ENCODE measurements around the gene ZNF560. TPM values are rescaled to one million over a fixed set of nuclear protein-coding genes. Genes with fewer than 3 reads are reported as not detected.

The ZNF560 gene
- total and polyA plus RNA-seq, 9 of the 15 experiments (the other 6 are each of a cell fraction or from before 2014, with no cell fraction given): 0.04 to 0.18 (median 0.05) TPM; not detected in 3

GRCh38 chr19:9436358-9436757 lies 62.1 kb downstream of the ZNF560 start (continued):
- TF ChIP-seq ZNF253 (CRISPR knock-in tag; conservative IDR thresholded peaks at IDR 0.05) (no peak), ZSCAN29 (IDR thresholded peaks at IDR 0.05) (no peak)

DNA sequence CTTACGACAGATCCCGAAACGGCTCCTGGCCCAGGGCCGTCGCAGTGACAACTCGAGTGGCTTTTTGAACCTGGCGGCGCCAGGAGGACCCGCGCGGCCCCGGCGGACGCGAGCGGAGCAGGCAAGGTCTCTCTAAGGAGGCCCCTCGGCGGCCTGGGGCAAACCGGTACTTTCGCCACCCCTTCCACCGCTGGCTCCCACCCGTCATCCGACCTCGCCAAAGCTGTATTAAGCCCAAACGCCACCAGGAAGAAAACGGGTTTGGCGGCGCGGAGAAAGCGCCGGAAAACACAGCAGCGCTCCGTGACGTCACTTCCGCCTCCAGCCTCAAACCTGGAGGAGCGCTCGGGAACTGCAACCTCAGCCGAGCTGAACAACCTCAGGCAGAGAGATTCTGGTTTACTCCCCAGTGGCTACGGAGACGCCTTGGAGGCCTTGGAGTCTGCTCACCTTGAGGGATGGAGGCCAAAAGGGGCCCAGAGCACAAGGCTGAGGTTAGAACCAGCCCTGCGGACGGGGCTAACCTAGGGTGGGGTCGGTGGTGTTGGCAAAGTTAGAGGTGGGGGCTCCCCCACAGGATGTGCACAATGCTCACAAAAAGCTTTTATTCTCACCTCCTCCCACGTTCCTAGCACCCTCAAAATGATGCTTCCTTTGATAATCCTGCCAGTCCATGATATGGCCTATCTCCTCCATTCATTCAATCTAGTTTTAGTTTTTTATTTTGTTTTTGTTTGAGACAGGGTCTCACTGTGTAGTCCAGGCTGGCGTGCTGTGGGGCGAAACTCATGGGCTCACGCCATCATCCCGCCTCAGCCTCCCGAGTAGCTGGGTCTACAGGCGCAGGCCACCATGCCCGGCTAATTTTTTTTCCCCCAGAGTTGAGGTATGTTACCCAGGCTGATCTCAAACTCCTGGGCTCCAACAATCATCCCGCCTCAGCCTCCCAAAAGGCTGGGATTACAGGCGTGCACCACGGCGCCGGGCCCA lies 62.8 kb downstream of the ZNF560 start, which contains the start of gene ZNF266:
Gene ZNF266, minus strand, starts transcription at position 295 of the 990 bp plus-strand sequence. CDS start 15,484 bp downstream, outside the sequence.
- Histone ChIP-seq H3K79me2 (ENCODE audit: control insufficient read depth, insufficient read depth, low read length) (peaks cover 15% of the 10 kb centered on the region), H3K27me3 (ENCODE audit: control insufficient read depth in 2 of 2, insufficient read depth in 2 of 2, low read length in 2 of 2) (no peaks in the 10 kb centered on the region), H4K20me1 (replicated peaks; ENCODE audit: control insufficient read depth, insufficient read depth, low read length) (no peaks in the 10 kb centered on the region), H3K36me3 (ENCODE audit: control insufficient read depth, insufficient read depth, low read length) (peaks cover 26% of the 10 kb centered on the region), H3K4me3 (peak within 1 kb of the TSS; percentile 74), H3K4me2 (ENCODE audit: insufficient read depth, low read length) (peak within 1 kb of the TSS; percentile 84), H3K9ac (ENCODE audit: insufficient read depth in 1 of 2, low read depth in 2 of 2, low read length in 2 of 2) (peak within 1 kb of the TSS; percentile 89 to 93), H3K27ac (ENCODE audit: extremely low read depth, low read depth, low read length) (peak within 1 kb of the TSS; percentile 83), H3K4me1 (replicated peaks in 1 of 2; ENCODE audit: control insufficient read depth in 2 of 2, insufficient read depth in 2 of 2, low read length in 2 of 2) (peaks cover 2 to 3% of the 10 kb centered on the region in 2 experiments; a peak in 2 of 5 replicates), H2AFZ (ENCODE audit: low read depth, low read length) (peak within 1 kb of the TSS; percentile 95), H3K9me3 (replicated peaks; ENCODE audit: control insufficient read depth, insufficient read depth, low read depth, low read length) (no peaks in the 10 kb centered on the region), H3K9me1 (ENCODE audit: control insufficient read depth, insufficient read depth, low read length) (no peaks in the 10 kb centered on the region)
- ATAC-seq (peak; percentile 96), DNase-seq (ENCODE audit: extremely low read depth in 1 of 4, low spot score in 3 of 4) (peak; percentile 89 to 96 (median 90)), FAIRE-seq (peak; percentile 97)
- TSS peak; percentile 68 for BruUV-seq (replicated peaks)
- 15% methylated on average over 43 of the region's 56 CpGs for WGBS (ENCODE audit: insufficient coverage, low coverage, missing lambda C conversion rate)
- POLR2A ChIA-PET: interaction anchor here (0.5 to 1.6 kb wide), 11 partner anchors 12 to 258 kb away, joined by 3 to 6 read pairs (median 4); no protein-coding TSS in a partner anchor
- in situ Hi-C loops (cut with MboI) (no loop called here), intact Hi-C loops (cut with micrococcal nuclease) (no loop called here)
- CTCF ChIA-PET (ENCODE audit: low intra/inter-chr PET ratio): no interaction called here
- TF ChIP-seq E2F8 (IDR thresholded peaks at IDR 0.05; ENCODE audit: low read depth, partially characterized antibody) (peak; percentile 92), CREB3L1 (IDR thresholded peaks at IDR 0.05; ENCODE audit: borderline replicate concordance, low read depth) (peak; percentile 57; the same call in 1 of the 2 replicates), EP400 (IDR thresholded peaks at IDR 0.05) (peak; percentile 68; the same call in 1 of the 2 replicates), ZC3H8 (IDR thresholded peaks at IDR 0.05) (no peak), TEAD1 (CRISPR knock-in tag; IDR thresholded peaks at IDR 0.05) (0 out of 4 replicates have a peak, but pooled peaks of 1 of the 2 experiments have one; percentile 52), ZNF507 (tag; conservative IDR thresholded peaks at IDR 0.05) (no peak), TAF7 (tag; IDR thresholded peaks at IDR 0.05) (0 out of 2 replicates have a peak, but pooled peaks have one; percentile 34), KAT2B (IDR thresholded peaks at IDR 0.05; ENCODE audit: low read depth, low read length) (peak; percentile 20), POLR2B (IDR thresholded peaks at IDR 0.05; ENCODE audit: low read depth, partially characterized antibody) (peak; percentile 71), MNT (conservative IDR thresholded peaks at IDR 0.05) (peak in 1 of 2 experiments; percentile 79; a peak in 2 of 4 replicates)

All from K562 (cell line).